ENCODE data around the gene LAYN.

The LAYN gene

DNA sequence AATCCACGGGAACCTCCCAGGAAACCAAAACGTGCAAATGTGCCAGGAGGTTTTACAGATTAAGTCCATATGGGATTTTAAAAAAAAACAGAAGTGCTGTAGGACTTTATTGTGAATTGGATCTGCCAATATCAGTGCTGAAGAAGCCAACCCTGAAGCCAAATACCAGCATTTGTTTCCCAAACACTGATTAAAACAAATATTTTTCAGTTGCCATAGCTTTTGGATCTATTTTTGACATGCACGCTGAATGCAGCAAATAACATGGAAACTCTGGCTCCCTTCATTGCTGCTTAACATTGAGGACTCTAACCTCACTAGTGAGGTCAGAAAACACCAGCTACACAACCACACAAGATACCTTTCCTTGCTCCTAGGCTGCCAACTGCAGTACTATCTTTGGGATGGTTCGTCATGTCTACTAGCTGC, 33.3 kb downstream of the LAYN start:
- TF ChIP-seq, protein P1, sequence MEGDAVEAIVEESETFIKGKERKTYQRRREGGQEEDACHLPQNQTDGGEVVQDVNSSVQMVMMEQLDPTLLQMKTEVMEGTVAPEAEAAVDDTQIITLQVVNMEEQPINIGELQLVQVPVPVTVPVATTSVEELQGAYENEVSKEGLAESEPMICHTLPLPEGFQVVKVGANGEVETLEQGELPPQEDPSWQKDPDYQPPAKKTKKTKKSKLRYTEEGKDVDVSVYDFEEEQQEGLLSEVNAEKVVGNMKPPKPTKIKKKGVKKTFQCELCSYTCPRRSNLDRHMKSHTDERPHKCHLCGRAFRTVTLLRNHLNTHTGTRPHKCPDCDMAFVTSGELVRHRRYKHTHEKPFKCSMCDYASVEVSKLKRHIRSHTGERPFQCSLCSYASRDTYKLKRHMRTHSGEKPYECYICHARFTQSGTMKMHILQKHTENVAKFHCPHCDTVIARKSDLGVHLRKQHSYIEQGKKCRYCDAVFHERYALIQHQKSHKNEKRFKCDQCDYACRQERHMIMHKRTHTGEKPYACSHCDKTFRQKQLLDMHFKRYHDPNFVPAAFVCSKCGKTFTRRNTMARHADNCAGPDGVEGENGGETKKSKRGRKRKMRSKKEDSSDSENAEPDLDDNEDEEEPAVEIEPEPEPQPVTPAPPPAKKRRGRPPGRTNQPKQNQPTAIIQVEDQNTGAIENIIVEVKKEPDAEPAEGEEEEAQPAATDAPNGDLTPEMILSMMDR (IDR thresholded peaks at IDR 0.05; ENCODE audit: extremely low read depth, insufficient read depth, missing control alignments): no peak
- no peak for DNase-seq (ENCODE audit: low spot score)
- in situ Hi-C loops (cut with MboI; ENCODE audit: low pct_unique_long_range_greater_than_20kb, low sequenced_read_pairs, unreplicated experiment): no loop called here

DNA sequence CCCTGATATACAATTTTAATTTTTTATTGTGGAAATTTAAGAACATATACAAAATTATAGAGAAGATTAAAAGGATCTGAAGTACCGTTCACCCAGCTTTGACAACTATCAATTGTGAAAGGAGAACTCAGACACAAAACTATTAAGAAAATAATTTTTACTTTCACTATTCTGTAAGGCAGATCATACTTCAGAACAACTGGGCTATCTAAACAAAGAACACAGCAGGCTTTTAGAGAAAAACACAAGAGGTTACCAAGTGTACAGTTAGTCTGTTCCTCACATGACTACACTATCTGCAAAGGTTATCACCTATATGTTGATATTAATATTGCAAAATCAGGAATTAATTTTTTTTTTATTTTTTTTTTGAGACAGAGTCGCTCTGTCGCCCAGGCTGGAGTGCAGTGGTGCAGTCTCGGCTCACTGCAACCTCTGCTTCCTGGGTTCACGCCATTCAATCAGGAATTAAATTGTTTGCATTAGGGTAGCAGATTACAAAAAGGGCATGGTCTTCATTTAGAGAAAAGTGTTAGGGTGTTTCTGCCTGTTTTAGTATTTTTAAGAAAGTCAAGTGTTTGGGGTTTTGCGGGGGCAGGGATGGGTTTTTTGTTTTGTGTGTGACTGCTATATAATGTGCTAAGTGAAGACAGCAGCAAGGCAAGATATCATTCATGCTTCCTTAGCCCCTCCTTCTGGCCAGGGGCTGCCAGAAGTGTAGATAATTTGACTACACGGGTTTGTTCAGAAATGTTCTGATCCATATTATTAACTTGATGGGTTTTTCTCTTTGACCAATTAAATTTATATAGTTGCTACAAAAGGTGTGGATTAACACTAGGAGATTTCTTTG, 34.1 kb downstream of the LAYN start:
- TF ChIP-seq, protein P1 (IDR thresholded peaks at IDR 0.05; ENCODE audit: extremely low read depth, insufficient read depth, missing control alignments): peak; percentile 28
- in situ Hi-C loops (cut with MboI; ENCODE audit: low pct_unique_long_range_greater_than_20kb, low sequenced_read_pairs, unreplicated experiment): no loop called here
- peak; percentile 28 for DNase-seq (ENCODE audit: low spot score)

DNA sequence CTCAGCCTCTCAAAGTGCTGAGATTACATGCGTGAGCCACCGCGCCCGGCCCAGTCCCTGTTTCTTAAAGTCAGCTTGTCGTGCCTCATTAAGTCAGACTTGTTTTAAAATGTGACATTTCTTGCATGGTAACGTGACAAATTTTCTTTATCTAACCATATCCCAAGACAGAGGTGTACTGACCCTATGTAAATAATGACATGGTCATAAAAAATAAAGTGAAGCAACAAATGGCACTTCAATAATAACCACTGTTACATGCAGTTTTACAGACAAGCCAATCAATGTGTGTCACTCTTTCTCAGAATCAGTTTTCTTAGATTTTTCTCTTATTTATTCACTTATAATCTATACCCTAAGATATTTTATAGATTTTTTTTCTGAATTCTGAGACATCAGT, 35.2 kb downstream of the LAYN start:
- in situ Hi-C loops (cut with MboI; ENCODE audit: low pct_unique_long_range_greater_than_20kb, low sequenced_read_pairs, unreplicated experiment): no loop called here
- DNase-seq (ENCODE audit: low spot score): no peak
- TF ChIP-seq, protein P1 (IDR thresholded peaks at IDR 0.05; ENCODE audit: extremely low read depth, insufficient read depth, missing control alignments): no peak

DNA sequence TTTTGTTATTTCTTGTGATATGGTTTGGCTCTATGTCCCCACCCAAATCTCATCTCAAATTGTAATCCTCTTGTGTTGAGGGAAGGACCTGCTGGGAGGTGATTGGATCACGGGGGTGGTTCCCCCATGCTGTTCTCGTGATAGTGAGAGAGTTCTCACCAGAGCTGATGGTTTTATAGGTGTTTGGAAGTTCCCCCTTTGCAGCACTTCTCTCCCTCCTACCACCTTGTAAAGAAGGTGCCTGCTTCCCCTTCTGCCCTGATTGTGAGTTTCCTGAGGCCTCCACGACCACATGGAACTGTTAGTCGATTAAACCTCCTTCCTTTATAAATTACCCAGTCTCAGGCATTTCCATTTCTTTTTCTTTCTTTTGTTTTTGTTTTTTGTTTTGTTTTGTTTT, 37.3 kb downstream of the LAYN start:
- in situ Hi-C loops (cut with MboI; ENCODE audit: low pct_unique_long_range_greater_than_20kb, low sequenced_read_pairs, unreplicated experiment): no loop called here
- TF ChIP-seq, protein P1 (IDR thresholded peaks at IDR 0.05; ENCODE audit: extremely low read depth, insufficient read depth, missing control alignments): no peak
- DNase-seq (ENCODE audit: low spot score): no peak

DNA sequence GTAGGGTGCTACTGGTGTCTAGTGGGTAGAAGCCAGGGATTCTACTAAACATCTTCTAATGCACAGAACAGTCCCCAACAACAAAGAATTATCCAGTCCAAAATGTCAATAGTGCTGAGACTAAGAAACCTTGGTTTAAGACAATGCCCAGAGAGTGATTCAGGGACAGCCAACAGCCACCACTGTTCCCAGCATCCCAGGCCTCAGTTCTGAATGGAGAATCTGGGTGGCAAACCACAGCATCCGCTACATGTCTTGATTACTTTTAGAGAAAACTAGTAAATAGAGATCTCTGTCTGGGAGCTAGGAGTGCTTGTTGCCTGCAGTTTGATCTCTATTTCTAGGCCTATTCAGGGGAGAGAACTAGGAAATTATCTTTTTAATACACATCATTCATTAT, 40.8 kb downstream of the LAYN start:
- TF ChIP-seq, protein P1 (IDR thresholded peaks at IDR 0.05; ENCODE audit: extremely low read depth, insufficient read depth, missing control alignments): no peak
- no peak for DNase-seq (ENCODE audit: low spot score)
- in situ Hi-C loops (cut with MboI; ENCODE audit: low pct_unique_long_range_greater_than_20kb, low sequenced_read_pairs, unreplicated experiment): loop anchor here (10.0 kb wide), 1 partner anchor 263 kb away; no protein-coding TSS in a partner anchor

DNA sequence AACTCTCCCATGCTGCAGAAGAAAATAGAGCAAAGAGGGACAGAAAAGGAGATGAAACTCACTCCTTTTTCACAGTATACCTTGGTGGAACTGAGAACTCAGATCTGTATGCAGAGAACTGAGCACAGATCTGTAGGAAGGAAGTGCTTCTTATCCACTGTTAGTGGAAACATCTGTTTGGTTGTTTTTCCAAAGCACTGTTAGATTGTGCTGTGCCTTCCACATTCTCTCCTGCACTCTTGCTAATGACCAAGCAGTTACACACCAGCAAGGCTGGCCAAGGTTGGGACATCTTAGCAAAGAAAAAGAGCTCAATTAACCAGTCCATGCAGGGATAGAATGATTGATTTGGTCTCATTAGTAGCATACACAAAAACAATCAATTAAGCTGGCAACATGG, 41.6 kb downstream of the LAYN start:
- DNase-seq (ENCODE audit: low spot score): no peak
- TF ChIP-seq, protein P1 (IDR thresholded peaks at IDR 0.05; ENCODE audit: extremely low read depth, insufficient read depth, missing control alignments): no peak
- in situ Hi-C loops (cut with MboI; ENCODE audit: low pct_unique_long_range_greater_than_20kb, low sequenced_read_pairs, unreplicated experiment): loop anchor here (10.0 kb wide), 1 partner anchor 263 kb away; no protein-coding TSS in a partner anchor
